ENCODE data around the gene OTOGL. TPM values are rescaled to one million over a fixed set of nuclear protein-coding genes. Genes with fewer than 3 reads are reported as not detected.
"Not testable (repeated sequence)": the region's sequence is repeated elsewhere in the genome, so short reads cannot be mapped to it uniquely, and the experiment has no call there.

The OTOGL gene
- total RNA-seq, 1 donor from 2014 or later, result 0.09 TPM

GRCh38 chr12:80217011-80217535 is 117.7 kb downstream of the OTOGL start:
- Histone ChIP-seq H3K4me3 (no peak overlapping the region), H3K27me3 (no peaks in the 10 kb centered on the region), H3K36me3 (no peaks in the 10 kb centered on the region), H3K27ac (no peak overlapping the region), H3K9me3 (no peaks in the 10 kb centered on the region), H3K4me1 (no peaks in the 10 kb centered on the region)
- DNase-seq (no peak), ATAC-seq (no peak)
- no peak for TF ChIP-seq CTCF (IDR thresholded peaks at IDR 0.05)
- intact Hi-C loops (cut with DNase I), result no loop called here

- H3K27me3 ChIP-seq; ATAC-seq; H3K4me3 ChIP-seq; DNase-seq; H3K27ac ChIP-seq; H3K36me3 ChIP-seq; H3K9me3 ChIP-seq; H3K4me1 ChIP-seq; intact Hi-C loops (cut with DNase I): not testable (repeated sequence)
Observed at GRCh38 chr12:80218925-80219324, 119.6 kb downstream of the OTOGL start.

GRCh38 chr12:80219345-80219744 is 120.0 kb downstream of the OTOGL start:
- Histone ChIP-seq H3K27ac (no peak overlapping the region), H3K4me1 (no peaks in the 10 kb centered on the region), H3K27me3 (no peaks in the 10 kb centered on the region), H3K36me3 (no peaks in the 10 kb centered on the region), H3K9me3 (no peaks in the 10 kb centered on the region), H3K4me3 (no peak overlapping the region)
- ATAC-seq (no peak), DNase-seq (no peak)
- intact Hi-C loops (cut with DNase I), result no loop called here
- TF ChIP-seq CTCF (IDR thresholded peaks at IDR 0.05), result no peak

GRCh38 chr12:80222261-80222660 is 122.9 kb downstream of the OTOGL start:
- ATAC-seq, result no peak

GRCh38 chr12:80226576-80226975 is 127.2 kb downstream of the OTOGL start:
- TF ChIP-seq CTCF (IDR thresholded peaks at IDR 0.05), result no peak
- ATAC-seq (no peak), DNase-seq (no peak)
- H3K36me3 ChIP-seq, result no peaks in the 10 kb centered on the region
- H3K9me3 ChIP-seq, result no peaks in the 10 kb centered on the region
- no peak overlapping the region for H3K4me3 ChIP-seq
- H3K27ac ChIP-seq, result no peak overlapping the region
- intact Hi-C loops (cut with DNase I), result no loop called here
- H3K4me1 ChIP-seq, result no peaks in the 10 kb centered on the region
- no peaks in the 10 kb centered on the region for H3K27me3 ChIP-seq

More at GRCh38 chr12:80222261-80222660, 122.9 kb downstream of the OTOGL start:
- no peaks in the 10 kb centered on the region for H3K27me3 ChIP-seq
- H3K9me3 ChIP-seq, result no peaks in the 10 kb centered on the region
- no peaks in the 10 kb centered on the region for H3K36me3 ChIP-seq
- DNase-seq, result no peak
- H3K4me3 ChIP-seq, result no peak overlapping the region
- intact Hi-C loops (cut with DNase I), result no loop called here
- H3K4me1 ChIP-seq, result no peaks in the 10 kb centered on the region
- H3K27ac ChIP-seq, result no peak overlapping the region
- no peak for TF ChIP-seq CTCF (IDR thresholded peaks at IDR 0.05)

- DNase-seq; ATAC-seq; intact Hi-C loops (cut with DNase I); H3K27me3 ChIP-seq; H3K36me3 ChIP-seq; H3K27ac ChIP-seq; H3K9me3 ChIP-seq; H3K4me3 ChIP-seq; H3K4me1 ChIP-seq: not testable (repeated sequence)
Observed at GRCh38 chr12:80227904-80228303, 128.6 kb downstream of the OTOGL start.

GRCh38 chr12:80230068-80230467 is 130.7 kb downstream of the OTOGL start:
- Histone ChIP-seq H3K9me3 (no peaks in the 10 kb centered on the region), H3K27ac (no peak overlapping the region), H3K36me3 (no peaks in the 10 kb centered on the region), H3K4me1 (no peaks in the 10 kb centered on the region), H3K27me3 (no peaks in the 10 kb centered on the region), H3K4me3 (no peak overlapping the region)
- ATAC-seq (no peak), DNase-seq (no peak)
- TF ChIP-seq CTCF (IDR thresholded peaks at IDR 0.05), result no peak
- intact Hi-C loops (cut with DNase I), result no loop called here
